Upper lobe of left lung (tissue), 6 donors: Measurements from ENCODE around the gene ERFE. TPM values are rescaled to one million over a fixed set of nuclear protein-coding genes. Genes with fewer than 3 reads are reported as not detected.

Source experiments
- ATAC-seq, 2 donors: fragments of 200-7000 bp; cut with Tn5 transposase; one replicate each; pipeline ENCODE4 v1.9.1; 2022; ENCODE audit warnings: mild to moderate bottlenecking in 2 of 2, moderate library complexity in 2 of 2; ENCODE audit not compliant: low FRiP score in 2 of 2
- DNase-seq, 2 donors: peaks; one replicate each; pipeline ENCODE4 v3.0.0-alpha.2; 2019 to 2020
- H3K27ac ChIP-seq, 4 donors: fragments of 200-600 bp; sonication (generic); one replicate each; pipeline ENCODE4 v1.5.1; 2016 to 2019
- H3K27me3 ChIP-seq, 4 donors: fragments of 200-600 bp; sonication (generic); one replicate each; pipeline ENCODE4 v1.5.1; 2017 to 2019
- H3K36me3 ChIP-seq, 4 donors: fragments of 200-600 bp; sonication (generic); one replicate each; pipeline ENCODE4 v1.5.1; 2016 to 2019
- H3K4me1 ChIP-seq, 4 donors: fragments of 200-600 bp; sonication (generic); one replicate each; pipeline ENCODE4 v1.5.1; 2018 to 2019
- H3K4me3 ChIP-seq, 4 donors: fragments of 200-600 bp; sonication (generic); one replicate each; pipeline ENCODE4 v1.5.1; 2017 to 2019; ENCODE audit warnings: mild to moderate bottlenecking in 2 of 4, moderate library complexity in 1 of 4
- H3K9me3 ChIP-seq, 4 donors: fragments of 200-600 bp; sonication (generic); one replicate each; pipeline ENCODE4 v1.5.1; 2018 to 2019
- EP300 ChIP-seq, 4 donors: sonication (generic); formaldehyde crosslinking; IDR thresholded peaks; one replicate each; pipeline ENCODE4 v1.5.1; 2017; ENCODE audit warnings: antibody characterized with exemption in 4 of 4, control low read depth in 2 of 4
- POLR2A ChIP-seq, 4 donors: fragments of 450-650 bp; IDR thresholded peaks; one replicate each; pipeline ENCODE4 v1.5.1; 2016 to 2017; ENCODE audit warnings: antibody characterized with exemption in 4 of 4, mild to moderate bottlenecking in 2 of 4
- POLR2AphosphoS5 ChIP-seq, 2 donors: sonication (generic); formaldehyde crosslinking; IDR thresholded peaks; one replicate each; pipeline ENCODE4 v1.5.1; 2017; ENCODE audit warnings: antibody characterized with exemption in 2 of 2
- WGBS, 2 donors: methylation state at CpG; one replicate each; pipeline ENCODE4 v1.1.5; 2017 to 2018; 5-methylcytosine and 5-hydroxymethylcytosine counted together
- total RNA-seq, 6 donors: library from RNA; depleted of rRNA in 4 of 6; stranded (reverse); fragments of >200 nt in 4 of 6; gene quantifications; one replicate each; pipeline versions ENCODE4 v1.1.0 to v1.2.1, GENCODE V29; 2016 to 2021
- TF ChIP-seq, protein P1 (sequence below), 6 experiments: fragments of 450-650 bp in 4 of 6; fragments of 200-600 bp in 2 of 6; sonication (generic) in 2 of 6; IDR thresholded peaks; one replicate each; pipeline ENCODE4 v1.5.1; 2016 to 2019; ENCODE audit warnings: antibody characterized with exemption in 6 of 6
- donor health status: DM: no; HTN: no; CAD: no; lungs with moderate emphysema.
- donor health status: DM: no; HTN: yes; CAD: no; lungs with severe emphysema.

The ERFE gene
- total RNA-seq, 6 donors from 2014 or later = 0.30 to 1.1 (median 0.43) TPM; not detected in 3

DNA sequence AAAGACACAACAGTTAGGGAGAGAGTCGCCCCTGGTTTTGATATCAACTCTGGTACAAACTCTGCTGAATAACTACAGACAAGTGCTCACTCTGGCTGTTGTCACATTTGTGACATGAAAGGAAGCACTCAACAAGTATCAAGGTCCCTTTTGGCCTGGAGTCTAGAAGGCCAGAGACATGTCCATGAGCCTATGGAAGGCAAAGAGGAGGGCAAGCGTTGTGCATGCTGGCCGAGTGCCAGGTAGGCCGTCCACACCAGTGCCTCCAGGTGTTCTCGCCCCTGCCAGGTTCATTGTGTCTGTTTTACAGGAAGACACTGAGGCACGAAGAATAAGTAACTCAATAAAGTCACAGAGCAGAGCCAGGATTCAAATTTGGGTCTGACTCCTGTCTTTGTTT lies 23.6 kb downstream of the ERFE start:
- WGBS, 2 donors = 74 to 80% methylated on average over 6 of the region's 6 CpGs
- ATAC-seq = no peak
- no peaks in the 10 kb centered on the region for H3K9me3 ChIP-seq
- TF ChIP-seq POLR2A (IDR thresholded peaks at IDR 0.05) (no peak), EP300 (IDR thresholded peaks at IDR 0.05) (no peak), POLR2AphosphoS5 (IDR thresholded peaks at IDR 0.05) (no peak)
- TF ChIP-seq, protein P1, sequence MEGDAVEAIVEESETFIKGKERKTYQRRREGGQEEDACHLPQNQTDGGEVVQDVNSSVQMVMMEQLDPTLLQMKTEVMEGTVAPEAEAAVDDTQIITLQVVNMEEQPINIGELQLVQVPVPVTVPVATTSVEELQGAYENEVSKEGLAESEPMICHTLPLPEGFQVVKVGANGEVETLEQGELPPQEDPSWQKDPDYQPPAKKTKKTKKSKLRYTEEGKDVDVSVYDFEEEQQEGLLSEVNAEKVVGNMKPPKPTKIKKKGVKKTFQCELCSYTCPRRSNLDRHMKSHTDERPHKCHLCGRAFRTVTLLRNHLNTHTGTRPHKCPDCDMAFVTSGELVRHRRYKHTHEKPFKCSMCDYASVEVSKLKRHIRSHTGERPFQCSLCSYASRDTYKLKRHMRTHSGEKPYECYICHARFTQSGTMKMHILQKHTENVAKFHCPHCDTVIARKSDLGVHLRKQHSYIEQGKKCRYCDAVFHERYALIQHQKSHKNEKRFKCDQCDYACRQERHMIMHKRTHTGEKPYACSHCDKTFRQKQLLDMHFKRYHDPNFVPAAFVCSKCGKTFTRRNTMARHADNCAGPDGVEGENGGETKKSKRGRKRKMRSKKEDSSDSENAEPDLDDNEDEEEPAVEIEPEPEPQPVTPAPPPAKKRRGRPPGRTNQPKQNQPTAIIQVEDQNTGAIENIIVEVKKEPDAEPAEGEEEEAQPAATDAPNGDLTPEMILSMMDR (IDR thresholded peaks at IDR 0.05) = no peak
- peaks cover 68 to 100% (median 90%) of the 10 kb centered on the region in 4 donors for H3K36me3 ChIP-seq
- no peak for DNase-seq
- no peak overlapping the region for H3K4me3 ChIP-seq
- H3K27ac ChIP-seq = no peak overlapping the region
- H3K27me3 ChIP-seq = no peaks in the 10 kb centered on the region
- H3K4me1 ChIP-seq = no peaks in the 10 kb centered on the region

DNA sequence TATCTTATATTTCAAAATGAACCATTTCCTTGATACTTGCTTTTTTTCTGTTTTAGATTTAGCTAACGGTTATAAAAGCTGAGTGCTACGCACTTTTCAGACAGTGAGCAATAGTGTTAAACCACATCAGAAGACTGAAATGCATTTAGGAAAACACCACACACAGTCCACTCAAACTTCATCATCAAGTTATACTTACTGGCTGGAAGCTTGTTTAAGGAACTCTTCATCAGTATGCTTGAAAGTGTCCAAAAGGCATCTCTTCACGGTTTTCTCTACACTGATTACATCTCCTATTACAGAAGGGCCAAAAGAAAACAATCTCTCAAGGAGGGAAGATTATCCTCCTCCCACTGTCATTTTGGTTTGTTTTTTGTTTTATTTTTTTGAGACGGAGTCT lies 25.1 kb downstream of the ERFE start:
- H3K27ac ChIP-seq = no peak overlapping the region
- H3K27me3 ChIP-seq = no peaks in the 10 kb centered on the region
- H3K4me3 ChIP-seq = no peak overlapping the region
- TF ChIP-seq POLR2AphosphoS5 (IDR thresholded peaks at IDR 0.05) = no peak
- TF ChIP-seq EP300 (IDR thresholded peaks at IDR 0.05) = no peak
- TF ChIP-seq POLR2A (IDR thresholded peaks at IDR 0.05) = no peak
- TF ChIP-seq, protein P1 (IDR thresholded peaks at IDR 0.05) = no peak
- ATAC-seq (no peak), DNase-seq (no peak)
- H3K9me3 ChIP-seq = no peaks in the 10 kb centered on the region
- peaks cover 69 to 100% (median 90%) of the 10 kb centered on the region in 4 donors for H3K36me3 ChIP-seq
- 86 to 89% methylated on average over 4 of the region's 4 CpGs for WGBS, 2 donors
- no peaks in the 10 kb centered on the region for H3K4me1 ChIP-seq

DNA sequence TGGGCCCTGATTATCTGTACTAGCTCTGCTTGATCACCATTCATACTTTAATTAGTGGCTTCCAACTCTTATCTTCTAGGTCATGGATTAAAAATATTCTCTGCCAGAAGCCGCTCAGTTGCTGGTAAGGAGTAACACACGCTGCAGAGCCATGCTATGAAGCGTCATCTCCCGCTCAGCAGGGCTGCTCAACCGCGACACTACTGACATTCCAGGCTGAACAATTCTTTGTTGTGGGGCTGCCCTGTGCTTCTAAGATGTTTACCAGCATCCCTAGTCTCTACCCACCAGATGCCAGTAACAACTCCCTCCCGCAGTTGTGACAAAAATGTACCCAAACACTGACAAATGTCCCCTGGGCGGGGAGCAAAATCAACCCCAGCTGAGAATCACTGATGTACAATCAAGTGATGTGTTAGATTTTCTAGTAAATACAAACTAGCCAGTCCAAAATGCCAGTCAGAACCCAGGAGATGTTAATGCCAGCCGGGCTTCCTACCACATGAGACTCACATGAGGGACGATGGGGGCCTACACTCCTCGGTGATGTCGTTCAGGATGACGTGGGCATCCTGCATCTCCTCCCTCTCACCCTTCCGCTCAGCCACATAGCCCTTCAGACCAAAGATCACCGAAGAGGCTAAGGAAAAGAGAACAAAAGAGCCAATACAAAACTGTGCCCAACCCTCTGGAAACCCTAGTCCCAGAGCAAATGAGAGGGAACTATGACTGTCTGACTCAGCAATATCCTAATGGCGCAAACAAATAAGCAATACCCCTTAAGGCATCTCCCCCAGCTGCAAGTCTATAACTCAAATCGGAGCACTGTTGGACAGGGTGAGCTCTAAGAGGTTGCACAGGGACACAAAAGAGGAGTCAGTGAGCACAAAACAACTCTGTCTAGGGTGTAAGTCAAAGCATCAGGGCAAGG lies 29.1 kb downstream of the ERFE start:
- no peaks in the 10 kb centered on the region for H3K9me3 ChIP-seq
- no peaks in the 10 kb centered on the region for H3K27me3 ChIP-seq
- DNase-seq (no peak), ATAC-seq (no peak)
- 95% methylated on average over 17 of the region's 17 CpGs for WGBS, 2 donors
- peaks cover 50 to 100% (median 85%) of the 10 kb centered on the region in 4 donors for H3K36me3 ChIP-seq
- no peaks in the 10 kb centered on the region for H3K4me1 ChIP-seq
- no peak overlapping the region for H3K27ac ChIP-seq
- TF ChIP-seq POLR2AphosphoS5 (IDR thresholded peaks at IDR 0.05) (no peak), POLR2A (IDR thresholded peaks at IDR 0.05) (no peak), EP300 (IDR thresholded peaks at IDR 0.05) (no peak)
- TF ChIP-seq, protein P1 (IDR thresholded peaks at IDR 0.05) = no peak
- no peak overlapping the region for H3K4me3 ChIP-seq

DNA sequence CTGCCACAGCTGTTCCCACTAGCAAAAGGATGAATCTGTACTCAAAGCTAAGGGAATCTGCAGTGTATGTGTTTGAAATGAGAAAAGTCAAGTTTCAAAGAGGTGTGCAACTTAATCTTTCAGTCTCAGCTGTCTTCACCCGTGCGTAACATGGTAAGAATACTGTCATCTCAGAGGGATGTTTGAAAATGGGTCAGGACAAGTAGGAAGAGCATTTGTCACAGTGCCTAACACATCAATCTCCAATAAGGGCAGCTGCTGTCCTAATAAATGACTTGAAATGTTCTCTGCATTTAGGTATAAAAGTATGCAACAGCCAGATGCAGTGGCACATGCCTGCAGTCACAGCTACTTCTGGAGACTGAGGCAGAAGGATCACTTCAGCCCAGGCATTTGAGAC lies 31.7 kb downstream of the ERFE start:
- WGBS, 2 donors = 93 to 97% methylated on average over 2 of the region's 2 CpGs
- Histone ChIP-seq H3K9me3 (no peaks in the 10 kb centered on the region), H3K4me3 (no peak overlapping the region), H3K27ac (no peak overlapping the region), H3K4me1 (no peaks in the 10 kb centered on the region), H3K36me3 (peaks cover 29 to 94% (median 78%) of the 10 kb centered on the region in 4 donors), H3K27me3 (no peaks in the 10 kb centered on the region)
- TF ChIP-seq EP300 (IDR thresholded peaks at IDR 0.05) (no peak), POLR2AphosphoS5 (IDR thresholded peaks at IDR 0.05) (no peak), POLR2A (IDR thresholded peaks at IDR 0.05) (no peak)
- TF ChIP-seq, protein P1 (IDR thresholded peaks at IDR 0.05) = no peak
- no peak for DNase-seq
- ATAC-seq = no peak
